Osteocyte (in vitro differentiated cells): ENCODE results near the gene DNAJC6. TPM values are rescaled to one million over a fixed set of nuclear protein-coding genes. Genes with fewer than 3 reads are reported as not detected.
A peak's percentile ranks its signal among the peaks of the same experiment; 100 is the strongest.

Experiments used
- DNase-seq: peaks from one replicate; pipeline ENCODE4 v3.0.0; 2021; ENCODE audit warnings: mixed read lengths; ENCODE audit not compliant: unreplicated experiment; ENCODE audit errors: extremely low spot score
- H3K27ac Mint-ChIP-seq: one replicate; pipeline ENCODE4 v1.8.0; 2021; ENCODE audit warnings: mild to moderate bottlenecking, mixed read lengths; ENCODE audit not compliant: unreplicated experiment
- H3K27me3 Mint-ChIP-seq: one replicate; pipeline ENCODE4 v1.8.0; 2021; ENCODE audit warnings: mixed read lengths; ENCODE audit not compliant: unreplicated experiment
- H3K36me3 Mint-ChIP-seq: one replicate; pipeline ENCODE4 v1.8.0; 2021; ENCODE audit warnings: mixed read lengths; ENCODE audit not compliant: unreplicated experiment
- H3K4me1 Mint-ChIP-seq: one replicate; pipeline ENCODE4 v1.8.0; 2021; ENCODE audit warnings: mixed read lengths; ENCODE audit not compliant: unreplicated experiment
- H3K4me3 Mint-ChIP-seq: one replicate; pipeline ENCODE4 v1.8.0; 2021; ENCODE audit warnings: mild to moderate bottlenecking, moderate library complexity, mixed read lengths; ENCODE audit not compliant: unreplicated experiment
- H3K9me3 Mint-ChIP-seq: one replicate; pipeline ENCODE4 v1.8.0; 2021; ENCODE audit warnings: mixed read lengths; ENCODE audit not compliant: unreplicated experiment
- CTCF ChIP-seq: fragments of 200-600 bp; sonication (generic); IDR thresholded peaks from 2 replicates; pipeline ENCODE4 v1.5.0; 2021; ENCODE audit warnings: antibody characterized with exemption, mild to moderate bottlenecking, moderate library complexity
- total RNA-seq: library from RNA; stranded (reverse); gene quantifications from 2 replicates; pipeline ENCODE4 v1.2.1, GENCODE V29; 2021

Gene DNAJC6
- total RNA-seq, 1 donor from 2014 or later = 50.8 TPM

GRCh38 chr1:65420590-65421350, 111.4 kb downstream of the DNAJC6 start, which contains the start of the genes LEPR and LEPROT:
TSS of gene LEPR (plus strand) at chr1:65420668. CDS start at chr1:65565566, 144,898 bp downstream.
TSS of gene LEPROT (plus strand) at chr1:65420668. CDS start at chr1:65420725, 57 bp downstream.
- TF ChIP-seq CTCF = no peak
- Mint-ChIP-seq H3K4me3 (no peak within 1 kb of the TSS), H3K27me3 (no peaks in the 10 kb centered on the region), H3K27ac (peak within 1 kb of the TSS; percentile 96), H3K4me1 (peaks cover 28% of the 10 kb centered on the region), H3K36me3 (peaks cover 7% of the 10 kb centered on the region), H3K9me3 (no peaks in the 10 kb centered on the region)
- DNase-seq = no peak

GRCh38 chr1:65421351-65422025, 112.1 kb downstream of the DNAJC6 start:
- Mint-ChIP-seq H3K27ac (no peak overlapping the region), H3K9me3 (no peaks in the 10 kb centered on the region), H3K4me1 (peaks cover 28% of the 10 kb centered on the region), H3K27me3 (no peaks in the 10 kb centered on the region), H3K36me3 (peaks cover 13% of the 10 kb centered on the region), H3K4me3 (no peak overlapping the region)
- no peak for DNase-seq
- no peak for TF ChIP-seq CTCF

- no peak for DNase-seq
- no peak for TF ChIP-seq CTCF
- Mint-ChIP-seq H3K27me3 (no peaks in the 10 kb centered on the region), H3K36me3 (peaks cover 17% of the 10 kb centered on the region), H3K4me3 (no peak overlapping the region), H3K9me3 (no peaks in the 10 kb centered on the region), H3K4me1 (peaks cover 23% of the 10 kb centered on the region), H3K27ac (no peak overlapping the region)
Measured at GRCh38 chr1:65422241-65423203, 113.2 kb downstream of the DNAJC6 start.

GRCh38 chr1:65423884-65424572, 114.7 kb downstream of the DNAJC6 start:
- no peak for DNase-seq
- H3K27ac Mint-ChIP-seq = no peak overlapping the region

More at GRCh38 chr1:65423884-65424572, 114.7 kb downstream of the DNAJC6 start:
- H3K36me3 Mint-ChIP-seq = peaks cover 19% of the 10 kb centered on the region
- peaks cover 13% of the 10 kb centered on the region for H3K4me1 Mint-ChIP-seq
- no peak for TF ChIP-seq CTCF
- H3K27me3 Mint-ChIP-seq = no peaks in the 10 kb centered on the region
- H3K4me3 Mint-ChIP-seq = peak overlapping the region; percentile 28
- H3K9me3 Mint-ChIP-seq = no peaks in the 10 kb centered on the region
